Activated gamma-delta T cell treated with Interleukin-2 at 50 U/mL for 16 hours (primary cell): ENCODE measurements around the gene DACH1.
"Not testable (repeated sequence)": the region's sequence is repeated elsewhere in the genome, so short reads cannot be mapped to it uniquely, and the experiment has no call there.

Experiments
- DNase-seq: peaks from one replicate; pipeline ENCODE4 v3.0.0-alpha.2; 2020

Gene DACH1

GRCh38 chr13:71827241-71827640 lies 39.8 kb downstream of the DACH1 start:
- DNase-seq = no peak

- DNase-seq = no peak
These were observed 46.3 kb downstream of the DACH1 start for GRCh38 chr13:71820699-71821098.

- no peak for DNase-seq
These were observed 49.7 kb downstream of the DACH1 start for GRCh38 chr13:71817335-71817734.

GRCh38 chr13:71814806-71815360 lies 52.1 kb downstream of the DACH1 start:
- DNase-seq = no peak

GRCh38 chr13:71813187-71813586 lies 53.8 kb downstream of the DACH1 start:
- DNase-seq = no peak

- no peak for DNase-seq
These were observed 55.7 kb downstream of the DACH1 start for GRCh38 chr13:71811344-71811743.

GRCh38 chr13:71808708-71809107 lies 58.3 kb downstream of the DACH1 start:
- DNase-seq = no peak

GRCh38 chr13:71806886-71807285 lies 60.1 kb downstream of the DACH1 start:
- no peak for DNase-seq

GRCh38 chr13:71803066-71803465 lies 63.9 kb downstream of the DACH1 start:
- DNase-seq = no peak

- no peak for DNase-seq
These were observed 65.2 kb downstream of the DACH1 start for GRCh38 chr13:71801781-71802180.

- no peak for DNase-seq
These were observed 65.7 kb downstream of the DACH1 start for GRCh38 chr13:71801165-71801760.

- no peak for DNase-seq
These were observed 67.7 kb downstream of the DACH1 start for GRCh38 chr13:71799324-71799723.

- DNase-seq = no peak
These were observed 68.3 kb downstream of the DACH1 start for GRCh38 chr13:71798707-71799106.

- DNase-seq = no peak
These were observed 69.5 kb downstream of the DACH1 start for GRCh38 chr13:71797517-71797916.

- DNase-seq = no peak
These were observed 77.2 kb downstream of the DACH1 start for GRCh38 chr13:71789693-71790329.

- DNase-seq = no peak
These were observed 78.0 kb downstream of the DACH1 start for GRCh38 chr13:71789037-71789436.

GRCh38 chr13:71787414-71787813 lies 79.6 kb downstream of the DACH1 start:
- DNase-seq = no peak

- DNase-seq = no peak
These were observed 80.1 kb downstream of the DACH1 start for GRCh38 chr13:71786875-71787274.

GRCh38 chr13:71785361-71785760 lies 81.6 kb downstream of the DACH1 start:
- DNase-seq = no peak

GRCh38 chr13:71780546-71780945 lies 86.5 kb downstream of the DACH1 start:
- no peak for DNase-seq

GRCh38 chr13:71778998-71779397 lies 88.0 kb downstream of the DACH1 start:
- not testable (repeated sequence) for DNase-seq

GRCh38 chr13:71775966-71776365 lies 91.0 kb downstream of the DACH1 start:
- no peak for DNase-seq

GRCh38 chr13:71774863-71775262 lies 92.1 kb downstream of the DACH1 start:
- no peak for DNase-seq

- DNase-seq = no peak
These were observed 93.5 kb downstream of the DACH1 start for GRCh38 chr13:71773531-71773930.

GRCh38 chr13:71772361-71772760 lies 94.6 kb downstream of the DACH1 start:
- no peak for DNase-seq
